AG04449 (cell line): ENCODE measurements around the gene CABLES1.

ENCODE experiments used
- CTCF ChIA-PET: fragments of 350-600 bp; formaldehyde crosslinking; extraction: SDS; loops from one replicate; lab custom pipeline; 2021; ENCODE audit warnings: antibody characterized with exemption; lab: Yijun Ruan, JAX
- POLR2A ChIA-PET: fragments of 400-600, 350-600 bp; formaldehyde crosslinking; extraction: SDS; loops from one replicate; lab custom pipeline; 2020; ENCODE audit warnings: antibody characterized with exemption, inconsistent platforms; lab: Yijun Ruan, JAX
- DNase-seq: peaks from one replicate; pipeline ENCODE4 v3.0.0-alpha.2; 2010; ENCODE audit warnings: low read depth, low spot score
- H3K4me3 ChIP-seq: 2 replicates; pipeline ENCODE4 v1.5.1; 2011; ENCODE audit warnings: low read depth, mild to moderate bottlenecking, control low read depth, low read length
- TF ChIP-seq, protein P1 (sequence below): IDR thresholded peaks from one replicate; pipeline ENCODE4 v1.5.1; 2011; ENCODE audit warnings: mild to moderate bottlenecking, moderate library complexity, low read length, control low read depth, inconsistent platforms; ENCODE audit not compliant: insufficient read depth; ENCODE audit errors: missing control alignments

CABLES1 gene

DNA sequence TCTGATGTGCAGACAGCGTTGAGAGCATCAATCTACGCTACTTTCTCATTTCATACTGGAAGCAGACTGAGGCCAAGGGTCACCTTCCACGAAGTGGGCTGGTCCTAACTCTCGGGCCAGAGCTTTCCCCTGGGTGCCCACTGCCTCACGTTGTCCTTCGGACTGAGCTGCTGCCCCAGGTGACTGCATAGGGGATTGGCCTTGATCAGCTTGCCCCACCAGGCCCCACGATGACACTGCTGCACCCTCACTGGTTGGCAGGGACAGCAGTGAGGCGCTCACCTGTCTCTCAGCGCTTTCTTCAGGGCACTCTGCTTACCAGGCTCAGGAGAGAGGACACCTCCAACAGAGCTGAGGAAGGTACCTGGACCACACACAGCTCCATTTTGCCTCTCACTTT is 47.3 kb downstream of the CABLES1 start:
- H3K4me3 ChIP-seq = no peak overlapping the region
- TF ChIP-seq, protein P1, sequence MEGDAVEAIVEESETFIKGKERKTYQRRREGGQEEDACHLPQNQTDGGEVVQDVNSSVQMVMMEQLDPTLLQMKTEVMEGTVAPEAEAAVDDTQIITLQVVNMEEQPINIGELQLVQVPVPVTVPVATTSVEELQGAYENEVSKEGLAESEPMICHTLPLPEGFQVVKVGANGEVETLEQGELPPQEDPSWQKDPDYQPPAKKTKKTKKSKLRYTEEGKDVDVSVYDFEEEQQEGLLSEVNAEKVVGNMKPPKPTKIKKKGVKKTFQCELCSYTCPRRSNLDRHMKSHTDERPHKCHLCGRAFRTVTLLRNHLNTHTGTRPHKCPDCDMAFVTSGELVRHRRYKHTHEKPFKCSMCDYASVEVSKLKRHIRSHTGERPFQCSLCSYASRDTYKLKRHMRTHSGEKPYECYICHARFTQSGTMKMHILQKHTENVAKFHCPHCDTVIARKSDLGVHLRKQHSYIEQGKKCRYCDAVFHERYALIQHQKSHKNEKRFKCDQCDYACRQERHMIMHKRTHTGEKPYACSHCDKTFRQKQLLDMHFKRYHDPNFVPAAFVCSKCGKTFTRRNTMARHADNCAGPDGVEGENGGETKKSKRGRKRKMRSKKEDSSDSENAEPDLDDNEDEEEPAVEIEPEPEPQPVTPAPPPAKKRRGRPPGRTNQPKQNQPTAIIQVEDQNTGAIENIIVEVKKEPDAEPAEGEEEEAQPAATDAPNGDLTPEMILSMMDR = no peak
- DNase-seq = no peak
- ChIA-PET CTCF (interaction anchor here (1.2 kb wide), 2 partner anchors 52 to 197 kb away, joined by 3 read pairs; no protein-coding TSS in a partner anchor), POLR2A (no interaction called here)

DNA sequence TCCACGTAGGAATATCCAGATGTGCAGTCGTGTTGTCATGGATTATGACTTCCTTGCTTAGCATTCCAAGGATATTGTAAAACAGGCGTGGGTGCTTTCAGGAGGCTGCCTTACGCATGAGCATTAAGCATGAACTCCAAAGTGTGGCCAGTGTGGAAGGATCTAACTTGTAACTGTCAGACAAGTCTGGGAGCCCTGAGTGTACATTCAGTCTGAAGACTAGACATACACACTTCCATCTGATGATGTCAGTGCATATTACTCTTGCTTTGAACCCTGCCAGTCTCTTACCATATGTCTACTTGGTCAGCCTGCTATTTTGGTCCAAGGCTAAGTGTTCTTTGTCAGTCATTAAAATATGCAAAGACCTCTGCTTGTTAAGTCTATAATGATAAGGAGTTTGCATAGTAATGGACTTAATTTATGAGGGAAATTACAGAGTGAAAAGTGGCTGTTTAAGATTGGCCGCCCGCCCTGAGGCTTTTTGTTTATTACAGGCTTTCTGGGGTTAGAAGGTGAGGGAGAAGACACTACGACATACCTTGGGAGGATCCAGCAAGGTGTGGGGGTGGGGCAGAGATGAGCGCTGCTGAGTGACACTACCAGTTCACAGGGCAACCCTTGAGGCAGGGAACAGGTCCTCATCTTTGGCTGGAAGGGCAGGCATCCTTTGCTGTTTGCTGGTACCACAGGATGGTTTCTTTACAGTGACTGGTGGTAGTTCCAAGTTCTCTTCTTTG is 48.3 kb downstream of the CABLES1 start:
- TF ChIP-seq, protein P1 = no peak
- ChIA-PET CTCF (interaction anchor here (0.6 to 1.2 kb wide), 2 partner anchors 20 to 196 kb away, joined by 3 read pairs; no protein-coding TSS in a partner anchor), POLR2A (no interaction called here)
- H3K4me3 ChIP-seq = no peak overlapping the region
- DNase-seq = peak; percentile 84

DNA sequence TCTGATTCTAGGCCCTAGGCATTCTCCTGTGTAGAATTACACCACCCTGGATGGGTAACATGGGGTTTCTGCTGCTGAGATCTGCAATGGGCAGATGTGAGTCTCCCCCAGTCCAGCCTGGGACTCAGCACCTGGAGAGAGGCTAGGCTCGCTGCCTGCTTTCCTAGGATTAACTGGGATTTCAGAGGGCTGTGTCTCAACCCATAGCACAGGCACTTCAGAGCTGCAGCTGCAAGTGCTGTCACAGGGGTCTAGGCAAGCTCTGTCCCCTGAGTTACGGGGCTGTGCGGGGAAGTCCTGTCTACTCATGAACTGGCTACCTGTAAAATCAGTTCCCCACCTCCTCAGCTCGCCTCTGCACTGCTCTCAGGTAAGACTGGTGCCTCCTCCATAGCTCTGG is 51.5 kb downstream of the CABLES1 start:
- no peak for DNase-seq
- ChIA-PET CTCF (interaction anchor here (0.8 to 1.9 kb wide), 4 partner anchors 20 to 56 kb away, joined by 3 to 4 read pairs (median 3); no protein-coding TSS in a partner anchor), POLR2A (no interaction called here)
- H3K4me3 ChIP-seq = no peak overlapping the region
- TF ChIP-seq, protein P1 = no peak

DNA sequence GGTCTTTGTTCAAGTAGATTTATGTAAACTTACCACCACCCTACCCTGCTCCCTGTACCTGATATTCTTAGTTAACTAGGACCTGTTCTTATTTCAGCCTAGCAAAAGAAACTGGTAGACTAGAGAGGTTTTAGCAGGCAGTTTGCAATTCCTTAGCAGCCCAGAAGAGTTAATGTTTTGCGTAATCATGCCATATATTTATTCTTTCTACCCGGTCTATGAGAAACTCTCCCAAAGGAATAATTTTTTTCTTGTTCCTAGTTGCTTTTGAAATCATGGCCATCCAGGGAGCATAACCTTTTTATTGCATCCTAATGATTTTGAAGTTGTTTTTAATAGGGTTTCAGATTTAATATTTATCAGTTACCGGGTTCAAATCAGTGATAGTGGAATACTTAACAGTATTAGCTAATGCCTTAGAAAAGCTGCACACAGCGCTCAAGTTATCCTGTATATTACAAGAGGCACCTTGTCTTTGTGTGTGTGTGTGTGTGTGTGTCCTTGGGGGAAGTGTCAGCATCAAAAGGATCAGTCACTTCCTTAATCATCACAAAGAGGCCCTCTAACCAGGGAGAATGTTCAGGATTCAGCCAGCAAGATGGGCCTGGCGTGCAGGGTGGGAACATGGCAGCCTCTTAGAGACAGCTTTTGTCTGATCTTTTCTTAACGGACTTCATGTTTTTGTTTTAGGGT is 52.9 kb downstream of the CABLES1 start:
- no peak overlapping the region for H3K4me3 ChIP-seq
- ChIA-PET POLR2A (no interaction called here), CTCF (no interaction called here)
- TF ChIP-seq, protein P1 = no peak
- DNase-seq = no peak

DNA sequence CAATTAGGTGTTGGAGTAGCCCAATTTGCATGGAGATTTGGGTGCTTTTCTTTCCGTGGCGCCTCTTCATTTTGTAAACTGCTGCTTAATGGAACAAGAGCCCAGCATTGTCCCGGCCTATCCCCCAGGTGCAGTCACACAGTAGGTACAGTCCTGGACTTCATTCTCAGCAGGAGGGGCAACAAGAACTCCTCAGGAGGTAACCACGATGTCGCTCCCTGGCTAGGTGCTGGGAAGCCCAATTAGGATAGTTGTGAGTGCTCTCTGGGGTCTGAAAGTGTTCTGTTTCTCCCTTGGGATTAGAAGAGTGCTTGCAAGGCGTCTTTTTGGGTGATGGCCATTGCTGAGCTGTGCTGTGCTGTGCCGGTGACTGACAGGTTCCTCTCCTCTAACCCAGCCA is 53.8 kb downstream of the CABLES1 start:
- ChIA-PET CTCF (no interaction called here), POLR2A (no interaction called here)
- no peak for DNase-seq
- TF ChIP-seq, protein P1 = no peak
- H3K4me3 ChIP-seq = no peak overlapping the region
